ENCODE data around the gene ITGAV. TPM values are rescaled to one million over a fixed set of nuclear protein-coding genes. Genes with fewer than 3 reads are reported as not detected.

Gene ITGAV
- total RNA-seq, 4 donors from 2014 or later, result 27.1 to 60.1 (median 45.1) TPM

DNA sequence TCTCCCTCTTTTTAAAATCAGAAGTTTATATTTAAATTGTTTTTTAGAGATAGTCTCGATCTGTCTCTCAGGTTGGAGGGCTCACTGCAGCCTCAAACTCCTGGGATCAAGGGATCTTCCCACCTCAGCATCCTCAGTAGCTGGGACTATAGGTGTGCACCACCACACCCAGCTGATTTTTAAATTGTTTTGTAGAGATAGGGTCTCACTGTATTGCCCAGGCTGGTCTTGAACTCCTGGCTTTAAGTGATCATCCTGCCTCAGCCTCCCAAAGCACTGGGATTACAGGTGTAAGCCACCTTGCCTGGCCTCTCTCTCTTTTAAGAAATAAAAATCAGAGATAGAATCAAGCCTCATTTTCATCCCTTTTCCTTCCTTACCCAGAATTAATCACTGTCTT, 126.1 kb downstream of the ITGAV start:
- Histone ChIP-seq H3K36me3 (no peaks in the 10 kb centered on the region), H3K27me3 (no peaks in the 10 kb centered on the region), H3K9me3 (no peaks in the 10 kb centered on the region), H3K4me3 (no peak overlapping the region), H3K27ac (no peak overlapping the region), H3K4me1 (no peaks in the 10 kb centered on the region)
- WGBS, 2 donors, result 86 to 93% methylated on average over 1 of the region's 1 CpG
- DNase-seq, result no peak
- TF ChIP-seq POLR2A (IDR thresholded peaks at IDR 0.05) (no peak), CTCF (IDR thresholded peaks at IDR 0.05) (no peak)
- intact Hi-C loops (cut with DNase I), result no loop called here

DNA sequence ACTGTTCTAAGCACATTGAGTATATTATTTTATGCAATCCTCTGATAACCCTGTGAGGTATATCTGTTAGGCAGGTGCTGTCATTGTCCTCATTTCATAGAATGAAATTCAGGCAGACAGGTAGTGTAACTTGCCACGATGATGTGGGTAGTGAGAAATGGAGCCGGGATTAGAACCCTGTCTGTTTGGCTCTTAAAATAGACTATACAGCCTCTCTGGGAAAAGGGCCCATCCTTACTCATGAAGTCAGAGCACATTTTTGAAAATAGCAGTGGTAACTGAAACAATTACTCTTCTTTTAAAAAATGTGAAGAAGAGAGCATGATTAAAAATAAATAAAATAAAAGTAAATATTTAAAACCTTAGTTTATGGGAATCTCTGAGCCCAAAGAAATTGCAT, 127.0 kb downstream of the ITGAV start:
- 63 to 73% methylated on average over 2 of the region's 2 CpGs for WGBS, 2 donors
- H3K27me3 ChIP-seq, result no peaks in the 10 kb centered on the region
- no peak for DNase-seq
- TF ChIP-seq POLR2A (IDR thresholded peaks at IDR 0.05), result no peak
- TF ChIP-seq CTCF (IDR thresholded peaks at IDR 0.05), result no peak
- intact Hi-C loops (cut with DNase I), result no loop called here
- H3K36me3 ChIP-seq, result no peaks in the 10 kb centered on the region
- H3K4me1 ChIP-seq, result no peaks in the 10 kb centered on the region
- no peak overlapping the region for H3K27ac ChIP-seq
- H3K4me3 ChIP-seq, result no peak overlapping the region
- H3K9me3 ChIP-seq, result no peaks in the 10 kb centered on the region

- WGBS, 2 donors, result 57 to 61% methylated on average over 3 of the region's 3 CpGs
These were observed 127.6 kb downstream of the ITGAV start for GRCh38 chr2:186717320-186718007.

GRCh38 chr2:186718122-186718521, 128.3 kb downstream of the ITGAV start:
- 93 to 95% methylated on average over 3 of the region's 3 CpGs for WGBS, 2 donors
- Histone ChIP-seq H3K36me3 (no peaks in the 10 kb centered on the region), H3K4me3 (no peak overlapping the region), H3K27ac (no peak overlapping the region), H3K9me3 (no peaks in the 10 kb centered on the region), H3K4me1 (no peaks in the 10 kb centered on the region), H3K27me3 (no peaks in the 10 kb centered on the region)
- intact Hi-C loops (cut with DNase I), result no loop called here
- TF ChIP-seq CTCF (IDR thresholded peaks at IDR 0.05) (no peak), POLR2A (IDR thresholded peaks at IDR 0.05) (no peak)
- DNase-seq, result no peak

More at GRCh38 chr2:186717320-186718007, 127.6 kb downstream of the ITGAV start:
- Histone ChIP-seq H3K27me3 (no peaks in the 10 kb centered on the region), H3K27ac (no peak overlapping the region), H3K36me3 (no peaks in the 10 kb centered on the region), H3K9me3 (no peaks in the 10 kb centered on the region), H3K4me3 (no peak overlapping the region), H3K4me1 (no peaks in the 10 kb centered on the region)
- no peak for TF ChIP-seq POLR2A (IDR thresholded peaks at IDR 0.05)
- TF ChIP-seq CTCF (IDR thresholded peaks at IDR 0.05), result no peak
- no peak for DNase-seq
- intact Hi-C loops (cut with DNase I), result no loop called here

DNA sequence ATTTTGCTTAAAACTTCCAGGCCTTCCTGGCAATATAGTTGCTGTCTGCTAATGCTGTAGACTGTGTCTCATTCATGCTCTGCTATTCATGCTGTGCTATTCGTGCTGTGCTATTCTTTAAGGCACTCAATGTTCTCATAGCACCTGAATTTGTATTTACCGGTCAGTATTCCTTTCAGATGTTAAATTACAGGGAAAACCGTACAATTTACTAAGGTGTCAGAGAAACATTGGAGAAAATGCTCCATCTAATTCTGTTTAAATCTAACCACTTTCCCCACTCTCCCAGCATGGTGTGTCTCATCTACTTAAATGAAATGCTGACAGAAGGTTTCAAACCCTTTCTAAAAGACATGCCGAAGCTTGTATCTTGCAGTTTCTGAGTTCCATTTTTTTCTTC, 129.0 kb downstream of the ITGAV start:
- H3K36me3 ChIP-seq, result no peaks in the 10 kb centered on the region
- no peaks in the 10 kb centered on the region for H3K27me3 ChIP-seq
- no peak overlapping the region for H3K4me3 ChIP-seq
- intact Hi-C loops (cut with DNase I), result no loop called here
- no peak overlapping the region for H3K27ac ChIP-seq
- no peak for DNase-seq
- 59 to 63% methylated on average over 4 of the region's 4 CpGs for WGBS, 2 donors
- H3K4me1 ChIP-seq, result no peaks in the 10 kb centered on the region
- H3K9me3 ChIP-seq, result no peaks in the 10 kb centered on the region
- TF ChIP-seq CTCF (IDR thresholded peaks at IDR 0.05), result no peak
- no peak for TF ChIP-seq POLR2A (IDR thresholded peaks at IDR 0.05)
